SHP77 treated with DMSO at 0.1 percent for 48 hours (cell line): ENCODE measurements around the gene PHF23.
"Not testable (repeated sequence)": the region's sequence is repeated elsewhere in the genome, so short reads cannot be mapped to it uniquely, and the experiment has no call there.

ENCODE experiments used
- DNase-seq: peaks from one replicate; lab custom pipeline; 2025; lab: John Stamatoyannopoulos, UW

PHF23 gene

GRCh38 chr17:7258731-7259554 lies 19.7 kb upstream of the PHF23 start:
- DNase-seq: no peak

GRCh38 chr17:7256766-7257456 lies 17.7 kb upstream of the PHF23 start:
- no peak for DNase-seq

DNA sequence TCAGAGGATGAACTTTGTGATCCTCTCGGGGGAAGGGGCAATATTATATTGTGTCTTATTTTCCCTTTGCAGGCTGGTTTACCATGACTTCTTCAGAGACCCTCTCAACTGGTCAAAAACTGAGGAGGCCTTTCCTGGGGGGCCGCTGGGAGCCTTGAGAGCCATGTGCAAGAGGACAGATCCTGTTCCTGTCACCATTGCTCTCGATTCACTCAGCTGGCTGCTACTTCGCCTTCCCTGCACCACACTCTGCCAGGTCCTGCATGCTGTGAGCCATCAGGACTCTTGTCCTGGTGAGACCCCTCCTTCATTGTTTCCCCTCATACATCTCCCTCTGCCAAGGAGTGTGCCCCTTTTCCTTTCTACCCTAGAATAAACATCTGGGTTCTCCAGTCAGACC lies 15.3 kb upstream of the PHF23 start:
- no peak for DNase-seq

- DNase-seq: no peak
Measured at GRCh38 chr17:7253082-7253481, 13.8 kb upstream of the PHF23 start.

GRCh38 chr17:7252176-7253043 lies 13.2 kb upstream of the PHF23 start, which contains the start of gene ELP5:
Gene ELP5, plus strand, starts transcription at chr17:7252215. Its CDS starts 336 bp downstream, at chr17:7252551.
- peak; percentile 95 for DNase-seq

DNA sequence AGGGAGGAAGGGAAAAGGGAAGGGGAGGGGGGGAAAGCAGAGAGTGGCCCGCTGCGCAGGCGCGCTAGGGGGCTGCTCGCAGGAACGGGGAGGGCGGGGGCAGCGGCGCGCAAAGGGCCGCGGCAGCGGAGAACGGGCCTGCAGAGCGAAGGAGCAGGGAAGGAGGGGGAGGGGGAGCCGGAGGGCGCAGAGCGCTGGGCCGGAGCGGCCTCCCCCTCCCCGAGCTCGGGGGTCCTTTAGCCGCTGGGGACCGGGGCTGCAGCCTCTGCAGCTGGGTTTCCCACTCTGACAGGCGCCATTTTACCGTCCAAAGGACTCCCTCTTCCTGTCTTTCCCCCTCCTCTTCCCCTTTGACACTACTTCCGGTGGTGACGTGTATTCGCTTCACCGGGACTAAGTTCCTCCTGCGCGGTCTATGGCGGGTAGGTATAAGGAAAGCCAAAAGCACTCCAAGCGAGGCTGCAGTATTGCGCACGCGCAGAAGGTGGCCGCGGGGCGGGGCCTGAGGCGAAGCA lies 12.5 kb upstream of the PHF23 start, which contains the start of gene CTDNEP1:
CTDNEP1 (minus strand) TSS at position 74 of the 515 bp plus-strand sequence. CDS start 438 bp downstream, outside the sequence.
- peak; percentile 100 for DNase-seq

GRCh38 chr17:7250695-7251627 lies 11.7 kb upstream of the PHF23 start:
- DNase-seq: no peak

GRCh38 chr17:7249830-7250229 lies 10.6 kb upstream of the PHF23 start:
- no peak for DNase-seq

DNA sequence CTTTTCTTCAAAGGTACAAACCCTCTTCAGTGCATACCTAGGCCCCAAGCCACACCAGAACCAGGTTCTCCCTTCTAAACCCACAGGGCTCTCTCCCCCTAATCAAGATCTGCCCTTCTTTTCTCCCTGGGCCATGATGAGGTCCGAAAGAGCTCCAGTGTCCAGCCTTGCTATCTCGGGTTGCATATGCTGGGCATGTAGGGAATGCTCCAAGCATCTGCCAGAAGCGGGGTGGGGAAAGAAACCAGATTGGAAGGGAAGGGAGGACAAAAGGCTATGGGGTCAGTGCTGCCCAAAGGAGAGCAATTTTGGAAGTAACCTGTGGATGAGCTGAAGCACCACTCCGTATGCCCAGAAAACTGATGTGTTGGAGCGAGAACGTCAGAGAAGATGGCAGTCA lies 10.0 kb upstream of the PHF23 start:
- no peak for DNase-seq

DNA sequence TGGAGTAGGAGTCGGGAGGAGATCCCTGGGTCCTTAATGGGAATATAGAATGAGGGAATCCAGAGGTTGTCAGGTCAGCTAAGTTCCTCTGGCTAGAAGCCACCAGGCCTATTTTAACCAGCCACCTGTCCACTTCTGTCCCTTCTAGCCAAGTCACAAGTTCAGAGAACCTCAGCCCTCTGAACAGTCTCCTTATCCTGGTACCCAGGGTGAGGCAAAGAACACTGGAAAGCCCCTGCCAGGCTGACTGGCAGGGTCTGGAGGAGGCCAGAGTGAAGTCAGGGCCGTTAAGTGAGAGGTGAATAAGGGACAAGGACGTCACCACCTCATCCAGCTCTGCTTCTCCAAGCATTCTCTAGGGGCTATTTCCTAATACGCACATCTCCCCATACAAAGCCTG lies 9.5 kb upstream of the PHF23 start:
- DNase-seq: no peak

DNA sequence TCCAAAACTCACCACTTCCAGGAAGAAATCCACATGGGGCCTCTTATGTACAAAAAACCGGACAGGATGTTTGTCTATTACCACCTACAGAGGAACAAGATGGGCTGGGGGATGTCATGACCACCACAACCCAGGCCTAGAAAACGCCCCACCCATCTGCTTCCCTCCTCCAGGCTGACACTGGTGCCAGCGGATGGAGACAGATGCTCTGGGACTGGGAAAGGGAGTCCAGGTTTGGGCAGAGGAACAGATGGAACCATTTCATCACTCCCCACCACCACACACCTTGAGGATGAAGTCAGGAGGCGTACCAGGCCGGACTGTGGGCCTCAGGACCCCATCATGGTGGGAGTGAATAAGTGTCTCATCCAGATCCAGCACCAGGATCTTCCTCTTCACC lies 7.5 kb upstream of the PHF23 start:
- DNase-seq: no peak

DNA sequence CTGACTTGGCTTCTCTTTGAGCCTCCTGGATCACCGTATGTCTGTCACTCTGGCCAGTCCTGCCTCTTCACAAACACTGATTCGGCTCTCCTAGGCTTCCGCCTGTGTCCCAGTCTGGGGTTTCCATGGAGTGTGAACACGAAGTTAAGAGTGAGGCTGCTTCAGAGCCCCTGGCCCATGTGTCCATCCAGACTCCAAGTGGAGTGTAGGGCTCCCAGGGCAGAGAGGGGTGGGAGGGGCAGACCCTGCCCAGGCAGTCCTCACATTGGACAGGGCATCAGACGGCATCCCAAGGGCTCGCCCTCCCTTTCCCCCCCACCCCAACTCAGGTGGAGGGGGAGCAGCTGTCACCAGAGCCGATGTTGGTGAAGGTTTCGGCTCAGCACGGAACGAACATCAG lies 4.6 kb upstream of the PHF23 start:
- DNase-seq: not testable (repeated sequence)

GRCh38 chr17:7243453-7243729 lies 4.1 kb upstream of the PHF23 start:
- no peak for DNase-seq

GRCh38 chr17:7242717-7243452 lies 3.6 kb upstream of the PHF23 start:
- DNase-seq: peak; percentile 91

DNA sequence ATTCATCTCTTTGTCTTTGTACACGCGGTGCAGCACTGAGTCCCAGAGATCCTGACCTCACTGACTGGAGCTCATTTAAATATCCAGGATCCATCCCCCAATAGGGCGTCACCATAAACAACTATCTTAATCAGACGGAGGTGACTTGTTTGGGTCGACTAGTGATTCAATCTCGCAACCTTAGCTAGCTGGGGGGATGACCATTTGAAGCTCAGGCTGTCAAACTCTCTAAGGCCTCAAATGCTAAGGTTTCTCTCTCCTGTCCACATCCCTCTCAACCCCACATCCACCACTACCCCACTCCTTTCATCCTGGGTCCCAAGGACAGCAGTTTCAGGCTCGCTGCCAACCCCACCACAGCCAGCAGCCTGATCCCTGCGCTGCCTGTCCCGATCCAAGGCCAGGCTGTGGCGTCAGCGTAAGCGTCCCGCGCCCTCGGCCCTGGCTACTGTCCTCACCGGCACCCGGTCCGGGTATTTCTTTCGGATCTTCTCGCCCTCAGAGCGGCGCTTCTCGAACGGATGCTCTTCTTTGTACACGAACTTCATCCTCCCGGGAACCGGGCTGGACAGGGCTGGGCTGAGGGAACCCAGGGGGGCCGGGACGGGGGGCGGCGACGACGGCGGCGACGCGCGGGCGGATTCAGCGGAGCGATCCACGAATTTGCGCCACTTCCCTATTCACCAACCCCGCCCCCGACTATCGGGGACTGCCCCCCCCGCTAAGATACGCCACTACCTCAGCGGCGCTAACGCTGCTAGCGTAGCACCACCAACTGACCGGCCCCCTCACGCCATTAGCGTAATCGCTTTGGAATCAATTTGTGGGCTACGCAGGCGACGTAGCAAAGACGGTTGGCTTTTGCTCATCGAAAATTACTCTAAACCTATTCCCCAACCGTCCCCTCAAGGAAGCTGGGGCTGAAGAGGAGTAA lies 2.8 kb upstream of the PHF23 start, which contains the start of gene GABARAP:
GABARAP (minus strand) TSS at position 667 of the 934 bp plus-strand sequence; CDS start at position 548, 119 bp downstream.
- peak; percentile 91 for DNase-seq

DNA sequence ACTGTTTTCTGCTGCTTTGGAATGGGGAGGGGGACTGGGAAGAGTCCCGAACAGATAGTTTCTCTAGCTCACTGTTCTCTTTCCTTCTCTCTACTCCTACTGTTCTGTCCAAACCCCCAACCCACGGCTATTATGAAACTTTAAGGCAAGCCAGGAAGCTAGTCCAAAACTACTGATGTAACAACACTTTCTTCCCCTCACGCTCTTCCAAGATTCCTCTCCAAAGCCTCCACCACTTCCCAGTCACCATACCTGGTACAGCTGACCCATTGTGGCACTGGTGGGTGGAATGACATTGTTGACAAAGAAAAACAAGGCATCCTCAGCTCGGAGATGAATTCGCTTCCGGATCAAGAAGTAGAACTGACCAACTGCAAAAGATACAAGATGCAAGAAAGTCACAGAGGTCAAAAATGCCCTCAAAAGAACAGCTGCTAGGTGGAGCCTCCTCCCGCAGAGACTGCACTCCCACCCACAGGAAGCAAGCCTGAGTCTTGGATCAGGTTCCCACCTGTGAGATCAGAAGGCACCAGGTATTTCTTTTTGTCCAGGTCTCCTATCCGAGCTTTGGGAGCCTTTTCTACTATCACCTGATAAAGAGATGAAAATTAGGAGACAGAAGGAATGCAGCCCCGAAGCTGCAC lies 2.0 kb upstream of the PHF23 start:
- DNase-seq: no peak

DNA sequence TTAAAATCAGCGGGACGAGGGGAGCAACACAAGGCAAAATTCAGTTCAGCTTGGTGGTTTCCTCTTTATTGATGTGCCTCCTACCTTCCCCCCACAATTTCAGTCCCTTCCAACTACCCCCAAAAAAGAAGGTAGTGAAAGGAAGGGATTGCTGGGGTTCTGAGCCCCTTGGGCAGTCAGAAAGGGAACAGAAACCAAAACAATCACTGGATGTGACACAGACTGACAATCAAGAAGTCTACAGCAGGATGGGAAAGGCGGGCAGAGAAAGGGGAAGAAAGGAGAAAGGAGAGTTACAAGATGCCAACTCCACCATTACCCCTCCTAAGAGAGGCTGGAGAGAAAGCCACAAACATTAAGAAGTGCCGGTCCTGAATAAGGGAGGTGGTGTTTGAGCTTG lies 1.1 kb upstream of the PHF23 start:
- no peak for DNase-seq

DNA sequence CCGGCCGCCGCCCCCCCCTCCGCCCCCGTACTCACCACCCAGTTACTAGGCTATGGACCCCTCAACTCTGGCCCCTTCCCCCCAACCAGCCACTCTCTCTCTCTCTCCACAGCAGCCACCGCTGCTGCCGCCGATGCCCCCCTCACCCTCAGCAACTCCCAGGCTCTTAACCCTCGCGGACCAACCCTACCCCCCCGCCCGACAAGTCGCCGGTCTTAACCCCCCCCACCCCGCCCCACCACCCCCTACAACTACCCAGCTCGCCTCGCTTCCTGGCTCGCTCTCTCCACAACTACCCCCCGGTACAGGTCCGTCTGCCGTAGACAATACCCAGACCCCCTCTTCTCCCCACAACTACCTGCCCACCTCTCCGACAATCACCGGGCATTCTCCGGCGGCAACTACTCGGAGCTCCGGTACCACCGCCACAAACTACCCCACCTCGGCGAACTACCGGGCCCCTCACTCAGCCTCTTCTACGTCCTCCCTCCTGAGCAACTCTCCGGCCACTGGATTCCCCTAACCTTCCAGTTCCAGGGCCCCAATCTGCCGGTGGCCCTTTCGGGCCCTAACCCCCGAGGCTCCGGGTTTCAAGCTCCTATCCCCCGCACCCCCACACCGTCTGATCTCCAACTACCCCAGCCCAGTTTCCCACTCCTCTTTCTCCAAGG lies 702 bp downstream of the PHF23 start:
- no peak for DNase-seq
